ENCODE data around the gene HNRNPK.

HNRNPK gene

GRCh38 chr9:83932851-83933250 is 47.2 kb downstream of the HNRNPK start:
- no peak for DNase-seq

DNA sequence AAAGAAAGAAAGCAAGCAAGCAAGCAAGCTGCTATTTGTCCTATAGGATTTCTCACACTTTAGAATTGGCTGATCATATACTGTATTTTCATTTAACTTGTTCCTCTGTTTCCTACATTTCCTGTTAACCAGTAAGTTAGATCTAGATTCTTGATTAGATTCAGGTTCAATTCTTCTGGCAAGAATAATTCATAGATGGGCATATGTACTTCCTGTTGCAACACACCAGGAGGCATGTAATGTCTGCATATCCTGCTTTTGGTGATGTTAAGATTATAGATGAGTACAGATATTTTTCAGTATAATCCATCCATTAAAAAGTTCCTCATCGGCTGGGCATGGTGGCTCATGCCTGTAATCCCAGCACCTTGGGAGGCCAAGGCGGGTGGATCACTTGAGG is 48.0 kb downstream of the HNRNPK start:
- DNase-seq: peak in 1 of 2 experiments; percentile 27

DNA sequence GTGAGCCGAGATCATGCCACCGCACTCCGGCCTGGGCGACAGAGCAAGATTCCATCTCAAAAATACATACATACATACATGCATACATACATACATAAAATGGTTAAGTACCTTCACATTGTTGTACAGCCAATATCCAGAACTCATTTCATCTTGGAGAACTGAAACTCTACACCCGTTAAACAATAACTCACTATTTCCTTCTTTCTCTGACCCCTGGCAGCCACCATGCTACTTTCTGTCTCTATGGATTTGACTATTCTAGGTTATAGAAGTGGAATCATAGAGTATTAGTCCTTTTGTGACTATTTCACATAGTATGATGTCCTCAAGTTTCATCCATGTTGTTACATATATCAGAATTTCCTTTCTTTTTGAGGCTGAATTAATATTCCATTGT is 49.1 kb downstream of the HNRNPK start:
- DNase-seq: no peak

DNA sequence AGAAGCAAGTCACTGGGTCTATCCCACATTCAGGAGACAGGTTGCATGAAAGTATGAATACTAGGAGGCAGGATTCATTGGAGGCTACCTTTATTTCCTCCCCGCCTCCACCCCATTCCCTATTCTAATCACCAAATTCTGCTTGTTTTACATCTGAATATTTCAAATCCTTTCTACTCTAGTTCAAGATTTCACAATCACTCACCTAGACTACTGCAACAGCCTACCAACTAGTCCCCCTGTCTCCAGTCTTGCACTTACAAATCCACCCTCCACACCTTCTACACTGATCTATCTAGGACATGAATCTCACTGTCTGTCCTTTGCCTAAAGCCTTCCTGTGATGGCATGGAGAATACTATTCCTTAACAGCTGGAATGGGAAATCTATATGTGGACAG is 52.4 kb downstream of the HNRNPK start:
- DNase-seq: no peak

GRCh38 chr9:83920927-83921707 is 58.9 kb downstream of the HNRNPK start, which contains the start of gene KIF27:
Gene KIF27 (minus strand): TSS chr9:83921432. CDS start chr9:83915591, 5,841 bp downstream.
- peak; percentile 85 to 87 for DNase-seq

- peak; percentile 70 to 74 for DNase-seq
Measured at GRCh38 chr9:83920469-83920926, 59.5 kb downstream of the HNRNPK start.

GRCh38 chr9:83919111-83919510 is 60.9 kb downstream of the HNRNPK start:
- DNase-seq: no peak
